ENCODE results near the gene RAB31. TPM values are rescaled to one million over a fixed set of nuclear protein-coding genes. Genes with fewer than 3 reads are reported as not detected.
A peak's percentile ranks its signal among the peaks of the same experiment; 100 is the strongest.
"Not testable (repeated sequence)": the region's sequence is repeated elsewhere in the genome, so short reads cannot be mapped to it uniquely, and the experiment has no call there.

RAB31 gene
- 1 to 10 TPM; 1.2 to 2.2 TPM for total RNA-seq
- polyA plus RNA-seq = 1 to 10 TPM in 2 of 3 donors, under 1 TPM in 1; 0.74 to 1.4 (median 1.3) TPM
- total RNA-seq = 0 to 0.42 (median 0) reads per million in 6 experiments

- DNase-seq (no peak), ATAC-seq (peak; percentile 33 to 56)
- H3K4me1 Mint-ChIP-seq = peaks cover 2 to 42% (median 22%) of the 10 kb centered on the region in 4 donors
- H3K27ac Mint-ChIP-seq = peak within 1 kb of the TSS in 1 of 10 donors; percentile 36
- peaks cover 0 to 2% (median 0%) of the 10 kb centered on the region in 9 donors for H3K9me3 Mint-ChIP-seq
- peaks cover 37 to 89% (median 64%) of the 10 kb centered on the region in 5 donors for H3K27me3 Mint-ChIP-seq
- peaks cover 0 to 2% (median 0%) of the 10 kb centered on the region in 3 donors for H3K36me3 Mint-ChIP-seq
- POLR2A ChIA-PET = no interaction called here
- H3K4me3 Mint-ChIP-seq = peak within 1 kb of the TSS; percentile 64 to 86 (median 72)
Measured at GRCh38 chr18:9708057-9708433, at the start of gene RAB31. RAB31 (plus strand) TSS chr18:9708301; CDS start chr18:9708406, 105 bp downstream.

- H3K27me3 Mint-ChIP-seq = peaks cover 0 to 8% (median 2%) of the 10 kb centered on the region in 5 donors
- no peak for ATAC-seq
- no peaks in the 10 kb centered on the region for H3K9me3 Mint-ChIP-seq
- POLR2A ChIA-PET = no interaction called here
- peak overlapping the region in 1 of 10 donors; percentile 28 for H3K27ac Mint-ChIP-seq
- H3K36me3 Mint-ChIP-seq = no peaks in the 10 kb centered on the region
- H3K4me1 Mint-ChIP-seq = no peaks in the 10 kb centered on the region
- no peak for DNase-seq
- H3K4me3 Mint-ChIP-seq = no peak overlapping the region
Measured at GRCh38 chr18:9659499-9660375, 48.4 kb upstream of the RAB31 start.

GRCh38 chr18:9661564-9661963 is 46.5 kb upstream of the RAB31 start:
- Mint-ChIP-seq H3K4me1 (no peaks in the 10 kb centered on the region), H3K36me3 (no peaks in the 10 kb centered on the region), H3K9me3 (no peaks in the 10 kb centered on the region), H3K4me3 (no peak overlapping the region), H3K27me3 (no peaks in the 10 kb centered on the region), H3K27ac (no peak overlapping the region)
- POLR2A ChIA-PET = no interaction called here
- ATAC-seq (no peak), DNase-seq (no peak)

- H3K4me1 Mint-ChIP-seq = no peaks in the 10 kb centered on the region
- no peaks in the 10 kb centered on the region for H3K9me3 Mint-ChIP-seq
- no peak for DNase-seq
- no peak overlapping the region for H3K4me3 Mint-ChIP-seq
- POLR2A ChIA-PET = no interaction called here
- H3K27me3 Mint-ChIP-seq = no peaks in the 10 kb centered on the region
- no peak for ATAC-seq
- H3K36me3 Mint-ChIP-seq = no peaks in the 10 kb centered on the region
- H3K27ac Mint-ChIP-seq = no peak overlapping the region
Measured at GRCh38 chr18:9663377-9663776, 44.7 kb upstream of the RAB31 start.

GRCh38 chr18:9665314-9665713 is 42.8 kb upstream of the RAB31 start:
- Mint-ChIP-seq H3K4me3 (no peak overlapping the region), H3K27me3 (no peaks in the 10 kb centered on the region), H3K4me1 (no peaks in the 10 kb centered on the region), H3K9me3 (no peaks in the 10 kb centered on the region), H3K36me3 (no peaks in the 10 kb centered on the region), H3K27ac (no peak overlapping the region)
- DNase-seq = no peak
- ATAC-seq = no peak
- POLR2A ChIA-PET = no interaction called here

- no peaks in the 10 kb centered on the region for H3K36me3 Mint-ChIP-seq
- no peaks in the 10 kb centered on the region for H3K27me3 Mint-ChIP-seq
- ATAC-seq (no peak), DNase-seq (no peak)
- H3K27ac Mint-ChIP-seq = peak overlapping the region in 1 of 10 donors; percentile 12
- POLR2A ChIA-PET = no interaction called here
- H3K4me1 Mint-ChIP-seq = no peaks in the 10 kb centered on the region
- H3K9me3 Mint-ChIP-seq = no peaks in the 10 kb centered on the region
- no peak overlapping the region for H3K4me3 Mint-ChIP-seq
Measured at GRCh38 chr18:9666548-9666947, 41.6 kb upstream of the RAB31 start.

- Mint-ChIP-seq H3K4me3 (no peak overlapping the region), H3K4me1 (peaks cover 0 to 7% (median 4%) of the 10 kb centered on the region in 4 donors), H3K36me3 (no peaks in the 10 kb centered on the region), H3K27ac (no peak overlapping the region), H3K27me3 (peaks cover 0 to 2% (median 0%) of the 10 kb centered on the region in 5 donors), H3K9me3 (no peaks in the 10 kb centered on the region)
- ATAC-seq (no peak), DNase-seq (no peak)
- POLR2A ChIA-PET = no interaction called here
Measured at GRCh38 chr18:9669016-9669415, 39.1 kb upstream of the RAB31 start.

GRCh38 chr18:9671214-9671613 is 36.9 kb upstream of the RAB31 start:
- no peaks in the 10 kb centered on the region for H3K36me3 Mint-ChIP-seq
- DNase-seq (no peak), ATAC-seq (no peak)
- H3K27ac Mint-ChIP-seq = peak overlapping the region in 1 of 10 donors; percentile 20
- peaks cover 3 to 11% (median 7%) of the 10 kb centered on the region in 5 donors for H3K27me3 Mint-ChIP-seq
- no peak overlapping the region for H3K4me3 Mint-ChIP-seq
- POLR2A ChIA-PET = no interaction called here
- H3K4me1 Mint-ChIP-seq = peaks cover 0 to 7% (median 4%) of the 10 kb centered on the region in 4 donors
- H3K9me3 Mint-ChIP-seq = no peaks in the 10 kb centered on the region

- H3K27ac Mint-ChIP-seq = peak overlapping the region in 2 of 10 donors; percentile 13 to 36
Measured at GRCh38 chr18:9673296-9674251, 34.5 kb upstream of the RAB31 start.

GRCh38 chr18:9678216-9678615 is 29.9 kb upstream of the RAB31 start:
- H3K27ac Mint-ChIP-seq, H3K36me3 Mint-ChIP-seq, ATAC-seq, H3K9me3 Mint-ChIP-seq, H3K4me3 Mint-ChIP-seq, POLR2A ChIA-PET, DNase-seq, H3K4me1 Mint-ChIP-seq: not testable (repeated sequence)
- peaks cover 3 to 11% (median 9%) of the 10 kb centered on the region in 5 donors for H3K27me3 Mint-ChIP-seq

More at GRCh38 chr18:9673296-9674251, 34.5 kb upstream of the RAB31 start:
- Mint-ChIP-seq H3K27me3 (peaks cover 3 to 11% (median 7%) of the 10 kb centered on the region in 5 donors), H3K4me1 (peaks cover 0 to 7% (median 4%) of the 10 kb centered on the region in 4 donors), H3K4me3 (no peak overlapping the region), H3K36me3 (no peaks in the 10 kb centered on the region), H3K9me3 (peaks cover 0 to 2% (median 0%) of the 10 kb centered on the region in 9 donors)
- ATAC-seq (peak; percentile 46 to 80), DNase-seq (peak in 5 of 10 donors; percentile 2 to 65 (median 11))
- POLR2A ChIA-PET = no interaction called here

- POLR2A ChIA-PET = no interaction called here
- Mint-ChIP-seq H3K9me3 (peaks cover 0 to 2% (median 0%) of the 10 kb centered on the region in 9 donors), H3K4me3 (no peak overlapping the region), H3K27me3 (peaks cover 2 to 11% (median 8%) of the 10 kb centered on the region in 5 donors), H3K36me3 (no peaks in the 10 kb centered on the region), H3K27ac (no peak overlapping the region), H3K4me1 (no peaks in the 10 kb centered on the region)
- DNase-seq (no peak), ATAC-seq (no peak)
Measured at GRCh38 chr18:9679125-9679524, 29.0 kb upstream of the RAB31 start.

GRCh38 chr18:9681217-9681616 is 26.9 kb upstream of the RAB31 start:
- H3K9me3 Mint-ChIP-seq = peaks cover 0 to 2% (median 0%) of the 10 kb centered on the region in 9 donors
- DNase-seq = no peak
- H3K27me3 Mint-ChIP-seq = peaks cover 0 to 5% (median 2%) of the 10 kb centered on the region in 5 donors
- no peak overlapping the region for H3K4me3 Mint-ChIP-seq
- ATAC-seq = no peak
- POLR2A ChIA-PET = no interaction called here
- no peak overlapping the region for H3K27ac Mint-ChIP-seq
- no peaks in the 10 kb centered on the region for H3K36me3 Mint-ChIP-seq
- H3K4me1 Mint-ChIP-seq = peaks cover 0 to 8% (median 5%) of the 10 kb centered on the region in 4 donors
